ENCODE results near the gene CAPNS1. TPM values are rescaled to one million over a fixed set of nuclear protein-coding genes. Genes with fewer than 3 reads are reported as not detected.
"Not testable (repeated sequence)": the region's sequence is repeated elsewhere in the genome, so short reads cannot be mapped to it uniquely, and the experiment has no call there.

Gene CAPNS1
- total and polyA plus RNA-seq, 3 donors from 2014 or later, result 147 to 957 (median 190) TPM

- WGBS, 2 donors, result 88 to 94% methylated on average over 7 of the region's 7 CpGs
- TF ChIP-seq POLR2A (IDR thresholded peaks at IDR 0.05) (no peak), CTCF (IDR thresholded peaks at IDR 0.05) (no peak)
- intact Hi-C loops (cut with DNase I; ENCODE audit: low total_unique reads), result no loop called here
Measured at GRCh38 chr19:36160821-36161596, 21.1 kb downstream of the CAPNS1 start.

GRCh38 chr19:36163813-36164212, 23.9 kb downstream of the CAPNS1 start:
- no peak overlapping the region for H3K27ac ChIP-seq
- H3K27me3 ChIP-seq, result no peaks in the 10 kb centered on the region
- no peaks in the 10 kb centered on the region for H3K4me1 ChIP-seq
- 95 to 98% methylated on average over 12 of the region's 12 CpGs for WGBS, 2 donors
- intact Hi-C loops (cut with DNase I; ENCODE audit: low total_unique reads), result no loop called here
- no peak for DNase-seq
- H3K4me3 ChIP-seq, result no peak overlapping the region
- no peaks in the 10 kb centered on the region for H3K36me3 ChIP-seq (ENCODE audit: low read depth, missing control alignments)
- TF ChIP-seq CTCF (IDR thresholded peaks at IDR 0.05), result no peak
- TF ChIP-seq POLR2A (IDR thresholded peaks at IDR 0.05), result no peak
- H3K9me3 ChIP-seq, result no peaks in the 10 kb centered on the region

More at GRCh38 chr19:36160821-36161596, 21.1 kb downstream of the CAPNS1 start:
- Histone ChIP-seq H3K27me3 (no peaks in the 10 kb centered on the region), H3K27ac (no peak overlapping the region), H3K36me3 (ENCODE audit: low read depth, missing control alignments) (no peaks in the 10 kb centered on the region), H3K4me3 (no peak overlapping the region), H3K9me3 (no peaks in the 10 kb centered on the region), H3K4me1 (no peaks in the 10 kb centered on the region)
- no peak for DNase-seq

- Histone ChIP-seq H3K36me3 (ENCODE audit: low read depth, missing control alignments) (no peaks in the 10 kb centered on the region), H3K4me1 (no peaks in the 10 kb centered on the region), H3K4me3 (no peak overlapping the region), H3K27me3 (no peaks in the 10 kb centered on the region), H3K9me3 (no peaks in the 10 kb centered on the region), H3K27ac (no peak overlapping the region)
- 49 to 53% methylated on average over 9 of the region's 9 CpGs for WGBS, 2 donors
- TF ChIP-seq POLR2A (IDR thresholded peaks at IDR 0.05) (no peak), CTCF (IDR thresholded peaks at IDR 0.05) (no peak)
- intact Hi-C loops (cut with DNase I; ENCODE audit: low total_unique reads), result no loop called here
- no peak for DNase-seq
Measured at GRCh38 chr19:36169084-36169760, 29.4 kb downstream of the CAPNS1 start.

GRCh38 chr19:36172852-36173251, 33.0 kb downstream of the CAPNS1 start:
- Histone ChIP-seq H3K27ac (no peak overlapping the region), H3K9me3 (no peaks in the 10 kb centered on the region), H3K36me3 (ENCODE audit: low read depth, missing control alignments) (no peaks in the 10 kb centered on the region), H3K27me3 (no peaks in the 10 kb centered on the region), H3K4me3 (no peak overlapping the region), H3K4me1 (no peaks in the 10 kb centered on the region)
- intact Hi-C loops (cut with DNase I; ENCODE audit: low total_unique reads), result loop anchor here (5.0 kb wide), 1 partner anchor 46 kb away; no protein-coding TSS in a partner anchor
- TF ChIP-seq POLR2A (IDR thresholded peaks at IDR 0.05) (no peak), CTCF (IDR thresholded peaks at IDR 0.05) (no peak)
- no peak for DNase-seq
- 94 to 96% methylated on average over 5 of the region's 5 CpGs for WGBS, 2 donors

GRCh38 chr19:36173846-36174245, 34.0 kb downstream of the CAPNS1 start:
- not testable (repeated sequence) for DNase-seq; H3K27ac ChIP-seq; H3K36me3 ChIP-seq (ENCODE audit: low read depth, missing control alignments); H3K4me1 ChIP-seq; H3K9me3 ChIP-seq; H3K4me3 ChIP-seq; H3K27me3 ChIP-seq
- intact Hi-C loops (cut with DNase I; ENCODE audit: low total_unique reads), result loop anchor here (5.0 kb wide), 1 partner anchor 47 kb away; no protein-coding TSS in a partner anchor
- 79 to 82% methylated on average over 8 of the region's 8 CpGs for WGBS, 2 donors

GRCh38 chr19:36179077-36179476, 39.2 kb downstream of the CAPNS1 start:
- H3K27ac ChIP-seq; H3K4me3 ChIP-seq; H3K9me3 ChIP-seq; H3K27me3 ChIP-seq; intact Hi-C loops (cut with DNase I; ENCODE audit: low total_unique reads); H3K36me3 ChIP-seq (ENCODE audit: low read depth, missing control alignments); H3K4me1 ChIP-seq; DNase-seq: not testable (repeated sequence)
- WGBS, 2 donors, result 37 to 76% methylated on average over 2 of the region's 2 CpGs
